ENCODE data around the gene PVRIG. TPM values are rescaled to one million over a fixed set of nuclear protein-coding genes. Genes with fewer than 3 reads are reported as not detected.
A peak's percentile ranks its signal among the peaks of the same experiment; 100 is the strongest.
"Not testable (repeated sequence)": the region's sequence is repeated elsewhere in the genome, so short reads cannot be mapped to it uniquely, and the experiment has no call there.

The PVRIG gene
- total RNA-seq, 2 donors from 2014 or later = 0.78 to 4.0 TPM

- ATAC-seq = peak; percentile 55
- peak in 4 of 7 experiments; percentile 15 to 35 (median 34) for TF ChIP-seq CTCF (IDR thresholded peaks at IDR 0.05)
- no peak for TF ChIP-seq POLR2A (IDR thresholded peaks at IDR 0.05)
- no peak for DNase-seq
- Histone ChIP-seq H3K27me3 (no peaks in the 10 kb centered on the region), H3K4me3 (no peak overlapping the region), H3K36me3 (replicated peaks in 1 of 2; ENCODE audit: insufficient read depth in 1 of 2, low read depth in 2 of 2) (no peaks in the 10 kb centered on the region), H3K9me3 (no peaks in the 10 kb centered on the region), H3K4me1 (no peaks in the 10 kb centered on the region), H3K27ac (no peak overlapping the region)
- intact Hi-C loops (cut with DNase I) = no loop called here
- 39 to 45% methylated on average over 4 of the region's 4 CpGs for WGBS, 2 donors
These were observed 29.6 kb upstream of the PVRIG start for GRCh38 chr7:100190048-100190711.

- WGBS, 2 donors = 43 to 56% methylated on average over 2 of the region's 2 CpGs
- no peaks in the 10 kb centered on the region for H3K9me3 ChIP-seq
- no peaks in the 10 kb centered on the region for H3K27me3 ChIP-seq
- ATAC-seq (no peak), DNase-seq (no peak)
- no peaks in the 10 kb centered on the region for H3K36me3 ChIP-seq (replicated peaks in 1 of 2; ENCODE audit: insufficient read depth in 1 of 2, low read depth in 2 of 2)
- no peak overlapping the region for H3K27ac ChIP-seq
- no peaks in the 10 kb centered on the region for H3K4me1 ChIP-seq
- intact Hi-C loops (cut with DNase I) = no loop called here
- TF ChIP-seq POLR2A (IDR thresholded peaks at IDR 0.05) (no peak), CTCF (IDR thresholded peaks at IDR 0.05) (no peak)
- no peak overlapping the region for H3K4me3 ChIP-seq
These were observed 28.0 kb upstream of the PVRIG start for GRCh38 chr7:100191775-100192174.

- H3K4me3 ChIP-seq; H3K36me3 ChIP-seq (replicated peaks in 1 of 2; ENCODE audit: insufficient read depth in 1 of 2, low read depth in 2 of 2); DNase-seq; H3K27me3 ChIP-seq; H3K27ac ChIP-seq; ATAC-seq; intact Hi-C loops (cut with DNase I); H3K4me1 ChIP-seq; H3K9me3 ChIP-seq: not testable (repeated sequence)
- WGBS, 2 donors = 72 to 76% methylated on average over 6 of the region's 6 CpGs
These were observed 27.4 kb upstream of the PVRIG start for GRCh38 chr7:100192281-100192862.

GRCh38 chr7:100192969-100193368 is 26.8 kb upstream of the PVRIG start:
- DNase-seq (no peak), ATAC-seq (no peak)
- Histone ChIP-seq H3K4me3 (no peak overlapping the region), H3K27ac (no peak overlapping the region), H3K36me3 (replicated peaks in 1 of 2; ENCODE audit: insufficient read depth in 1 of 2, low read depth in 2 of 2) (no peaks in the 10 kb centered on the region), H3K4me1 (no peaks in the 10 kb centered on the region), H3K9me3 (no peaks in the 10 kb centered on the region), H3K27me3 (no peaks in the 10 kb centered on the region)
- 71 to 95% methylated on average over 3 of the region's 3 CpGs for WGBS, 2 donors
- intact Hi-C loops (cut with DNase I) = no loop called here
- TF ChIP-seq POLR2A (IDR thresholded peaks at IDR 0.05) (no peak), CTCF (IDR thresholded peaks at IDR 0.05) (no peak)

GRCh38 chr7:100195222-100195621 is 24.5 kb upstream of the PVRIG start:
- Histone ChIP-seq H3K4me1 (no peaks in the 10 kb centered on the region), H3K4me3 (no peak overlapping the region), H3K36me3 (replicated peaks in 1 of 2; ENCODE audit: insufficient read depth in 1 of 2, low read depth in 2 of 2) (no peaks in the 10 kb centered on the region), H3K27me3 (no peaks in the 10 kb centered on the region), H3K9me3 (no peaks in the 10 kb centered on the region), H3K27ac (no peak overlapping the region)
- intact Hi-C loops (cut with DNase I) = no loop called here
- TF ChIP-seq CTCF (IDR thresholded peaks at IDR 0.05) (no peak), POLR2A (IDR thresholded peaks at IDR 0.05) (no peak)
- WGBS, 2 donors = 53 to 63% methylated on average over 2 of the region's 2 CpGs
- DNase-seq = no peak
- ATAC-seq = no peak

- WGBS, 2 donors = 91 to 98% methylated on average over 6 of the region's 6 CpGs
- H3K36me3 ChIP-seq (replicated peaks in 1 of 2; ENCODE audit: insufficient read depth in 1 of 2, low read depth in 2 of 2); H3K9me3 ChIP-seq; H3K4me3 ChIP-seq; intact Hi-C loops (cut with DNase I); DNase-seq; H3K27me3 ChIP-seq; H3K27ac ChIP-seq; ATAC-seq; H3K4me1 ChIP-seq: not testable (repeated sequence)
These were observed 23.8 kb upstream of the PVRIG start for GRCh38 chr7:100195901-100196322.

Measured in body of pancreas (tissue), 4 donors.